HEK293 (cell line): ENCODE measurements around the gene PNPLA2.

ENCODE experiments used
- CTCF ChIA-PET: fragments of 350-600 bp; formaldehyde crosslinking; extraction: SDS; loops from one replicate; lab custom pipeline; 2021; ENCODE audit warnings: antibody characterized with exemption; lab: Yijun Ruan, JAX
- POLR2A ChIA-PET: fragments of 300-600 bp; formaldehyde crosslinking; extraction: SDS; loops from one replicate; lab custom pipeline; 2020; ENCODE audit warnings: antibody characterized with exemption, inconsistent platforms; lab: Yijun Ruan, JAX
- H3K27ac ChIP-seq: fragments of 200-500 bp; sonication (Bioruptor generic); 2 replicates; pipeline ENCODE4 v1.5.1; 2014; ENCODE audit warnings: low read depth, low read length, control low read depth, inconsistent platforms; ENCODE audit errors: extremely low read depth
- H3K36me3 ChIP-seq, 2 experiments: fragments of 200-500 bp in 1 of 2; sonication (Bioruptor generic) in 1 of 2; 1 replicate in 1 of 2; 2 replicates in 1 of 2; pipeline ENCODE4 v1.5.1; 2014 to 2017; ENCODE audit warnings: inconsistent platforms in 2 of 2, low read length in 2 of 2; ENCODE audit not compliant: control insufficient read depth in 2 of 2, insufficient read depth in 1 of 2
- H3K4me1 ChIP-seq: fragments of 200-500 bp; sonication (Bioruptor generic); 2 replicates; pipeline ENCODE4 v1.5.1; 2014; ENCODE audit warnings: mild to moderate bottlenecking, low read length, inconsistent platforms; ENCODE audit not compliant: control insufficient read depth, insufficient read depth
- H3K4me3 ChIP-seq: 2 replicates; pipeline ENCODE4 v1.5.1; 2011; ENCODE audit warnings: low read depth, mild to moderate bottlenecking, control low read depth, low read length, moderate library complexity
- H3K9me3 ChIP-seq: fragments of 200-500 bp; sonication (Bioruptor generic); 2 replicates; pipeline ENCODE4 v1.5.1; 2014; ENCODE audit warnings: low read depth, low read length, inconsistent platforms; ENCODE audit not compliant: control insufficient read depth, insufficient read depth
- GLIS1 ChIP-seq: fragments of 450-650 bp; formaldehyde crosslinking; IDR thresholded peaks from 2 replicates; pipeline ENCODE4 v1.5.1; 2016; ENCODE audit warnings: missing biosample characterization, missing genetic modification characterization
- GLIS2 ChIP-seq: fragments of 450-650 bp; formaldehyde crosslinking; IDR thresholded peaks from 2 replicates; pipeline ENCODE4 v1.5.1; 2016; ENCODE audit warnings: missing biosample characterization, missing genetic modification characterization
- IKZF3 ChIP-seq: fragments of 450-650 bp; IDR thresholded peaks from 2 replicates; pipeline ENCODE4 v1.5.0; 2018; ENCODE audit warnings: missing biosample characterization, mild to moderate bottlenecking, missing genetic modification characterization, moderate library complexity
- KLF1 ChIP-seq: fragments of 450-650 bp; formaldehyde crosslinking; IDR thresholded peaks from 2 replicates; pipeline ENCODE4 v1.5.1; 2016; ENCODE audit warnings: missing biosample characterization, missing genetic modification characterization
- KLF16 ChIP-seq: fragments of 450-650 bp; formaldehyde crosslinking; IDR thresholded peaks from 2 replicates; pipeline ENCODE4 v1.5.1; 2017; ENCODE audit warnings: missing biosample characterization, missing genetic modification characterization
- KLF8 ChIP-seq: fragments of 450-650 bp; formaldehyde crosslinking; IDR thresholded peaks from 2 replicates; pipeline ENCODE4 v1.5.1; 2016; ENCODE audit warnings: missing biosample characterization, missing genetic modification characterization
- PRDM10 ChIP-seq: fragments of 450-650 bp; formaldehyde crosslinking; IDR thresholded peaks from 2 replicates; pipeline ENCODE4 v1.5.1; 2016; ENCODE audit warnings: missing biosample characterization, missing genetic modification characterization
- SCRT1 ChIP-seq: fragments of 450-650 bp; formaldehyde crosslinking; IDR thresholded peaks from 2 replicates; pipeline ENCODE4 v1.5.1; 2016; ENCODE audit warnings: missing biosample characterization, missing genetic modification characterization, borderline replicate concordance
- ZBTB17 ChIP-seq: fragments of 450-650 bp; formaldehyde crosslinking; IDR thresholded peaks from 2 replicates; pipeline ENCODE4 v1.5.1; 2016; ENCODE audit warnings: missing biosample characterization, missing genetic modification characterization
- ZBTB20 ChIP-seq: fragments of 450-650 bp; formaldehyde crosslinking; IDR thresholded peaks from 2 replicates; pipeline ENCODE4 v1.5.1; 2016; ENCODE audit warnings: missing biosample characterization, missing genetic modification characterization
- ZBTB21 ChIP-seq: fragments of 450-650 bp; formaldehyde crosslinking; IDR thresholded peaks from 2 replicates; pipeline ENCODE4 v1.5.1; 2017; ENCODE audit warnings: missing biosample characterization, missing genetic modification characterization
- ZFP69B ChIP-seq: fragments of 450-650 bp; formaldehyde crosslinking; IDR thresholded peaks from 2 replicates; pipeline ENCODE4 v1.5.1; 2016; ENCODE audit warnings: missing biosample characterization, missing genetic modification characterization
- ZIC2 ChIP-seq: fragments of 450-650 bp; formaldehyde crosslinking; IDR thresholded peaks from 2 replicates; pipeline ENCODE4 v1.5.1; 2016; ENCODE audit warnings: missing biosample characterization, missing genetic modification characterization
- ZNF121 ChIP-seq: fragments of 450-650 bp; formaldehyde crosslinking; IDR thresholded peaks from 2 replicates; pipeline ENCODE4 v1.5.1; 2016; ENCODE audit warnings: missing biosample characterization, missing genetic modification characterization
- ZNF221 ChIP-seq: fragments of 450-650 bp; formaldehyde crosslinking; IDR thresholded peaks from 2 replicates; pipeline ENCODE4 v1.5.1; 2017; ENCODE audit warnings: missing biosample characterization, missing genetic modification characterization, borderline replicate concordance
- ZNF423 ChIP-seq: fragments of 450-650 bp; formaldehyde crosslinking; IDR thresholded peaks from 2 replicates; pipeline ENCODE4 v1.5.1; 2016; ENCODE audit warnings: missing biosample characterization, missing genetic modification characterization
- ZNF521 ChIP-seq: fragments of 450-650 bp; formaldehyde crosslinking; IDR thresholded peaks from 2 replicates; pipeline ENCODE4 v1.5.1; 2017; ENCODE audit warnings: missing biosample characterization, mild to moderate bottlenecking, missing genetic modification characterization
- ZNF621 ChIP-seq: fragments of 450-650 bp; formaldehyde crosslinking; IDR thresholded peaks from 2 replicates; pipeline ENCODE4 v1.5.1; 2017; ENCODE audit warnings: missing biosample characterization, missing genetic modification characterization
- ZNF692 ChIP-seq: fragments of 450-650 bp; formaldehyde crosslinking; IDR thresholded peaks from 2 replicates; pipeline ENCODE4 v1.5.1; 2016; ENCODE audit warnings: missing biosample characterization, missing genetic modification characterization
- ZNF704 ChIP-seq: fragments of 450-650 bp; formaldehyde crosslinking; IDR thresholded peaks from 2 replicates; pipeline ENCODE4 v1.5.1; 2016; ENCODE audit warnings: missing biosample characterization, missing genetic modification characterization
- ZNF843 ChIP-seq: fragments of 450-650 bp; formaldehyde crosslinking; IDR thresholded peaks from 2 replicates; pipeline ENCODE4 v1.5.1; 2016; ENCODE audit warnings: missing biosample characterization, missing genetic modification characterization

The PNPLA2 gene

GRCh38 chr11:860234-861104 is 41.8 kb downstream of the PNPLA2 start:
- no peaks in the 10 kb centered on the region for H3K4me1 ChIP-seq
- POLR2A ChIA-PET, result interaction anchor here (0.6 to 1.8 kb wide), 5 partner anchors 16 to 107 kb away, joined by 3 to 11 read pairs (median 3); partner anchors contain the start of gene TSPAN4
- CTCF ChIA-PET, result interaction anchor here (0.7 to 1.6 kb wide), 4 partner anchors 12 to 342 kb away, joined by 3 to 5 read pairs (median 3); no protein-coding TSS in a partner anchor
- no peaks in the 10 kb centered on the region for H3K36me3 ChIP-seq
- TF ChIP-seq ZBTB17 (tag by site-specific recombination), result no peak
- no peak for TF ChIP-seq ZNF521 (tag by site-specific recombination)
- TF ChIP-seq KLF8 (tag by site-specific recombination), result 0 out of 2 replicates have a peak, but pooled peaks have one; percentile 16
- TF ChIP-seq ZNF621, result no peak
- no peak for TF ChIP-seq ZBTB20 (tag by site-specific recombination)
- no peak for TF ChIP-seq ZNF121 (tag by site-specific recombination)
- no peak for TF ChIP-seq PRDM10 (tag by site-specific recombination)
- TF ChIP-seq ZNF221 (tag by site-specific recombination), result no peak
- TF ChIP-seq GLIS1 (tag by site-specific recombination), result 0 out of 2 replicates have a peak, but pooled peaks have one; percentile 13
- 0 out of 2 replicates have a peak, but pooled peaks have one; percentile 3 for TF ChIP-seq ZNF843 (tag by site-specific recombination)
- H3K9me3 ChIP-seq, result no peaks in the 10 kb centered on the region
- H3K4me3 ChIP-seq, result no peak overlapping the region
- H3K27ac ChIP-seq, result no peak overlapping the region; the same call in 1 of the 2 replicates

GRCh38 chr11:861105-861479 is 42.4 kb downstream of the PNPLA2 start:
- H3K9me3 ChIP-seq, result no peaks in the 10 kb centered on the region
- 0 out of 2 replicates have a peak, but pooled peaks have one; percentile 51 for TF ChIP-seq ZNF423
- peak; percentile 49; the same call in 1 of the 2 replicates for TF ChIP-seq KLF1
- peak; percentile 62 for TF ChIP-seq ZNF692 (tag by site-specific recombination)
- TF ChIP-seq KLF16 (tag by site-specific recombination), result no peak
- peak; percentile 50; the same call in 1 of the 2 replicates for TF ChIP-seq ZIC2 (tag by site-specific recombination)
- TF ChIP-seq ZNF704 (tag by site-specific recombination), result no peak
- no peak for TF ChIP-seq ZBTB21
- peak; percentile 9; the same call in 1 of the 2 replicates for TF ChIP-seq GLIS2 (tag by site-specific recombination)
- TF ChIP-seq SCRT1 (tag by site-specific recombination), result no peak
- TF ChIP-seq IKZF3 (tag by site-specific recombination), result no peak
- peak; percentile 73 for TF ChIP-seq ZFP69B (tag by site-specific recombination)
- TF ChIP-seq GLIS1 (tag by site-specific recombination), result peak; percentile 95
- TF ChIP-seq, all 188 proteins: peak for 7
- no peak overlapping the region for H3K4me3 ChIP-seq
- H3K36me3 ChIP-seq, result peaks cover 0 to 3% of the 10 kb centered on the region in 2 experiments; a peak in 1 of 3 replicates
- no peaks in the 10 kb centered on the region for H3K4me1 ChIP-seq
- POLR2A ChIA-PET, result no interaction called here
- H3K27ac ChIP-seq, result no peak overlapping the region
- CTCF ChIA-PET, result interaction anchor here (0.6 to 1.6 kb wide), 4 partner anchors 13 to 342 kb away, joined by 3 to 5 read pairs (median 3); no protein-coding TSS in a partner anchor
